HEK293T (cell line): Measurements from ENCODE around the gene PAK6.
A peak's percentile ranks its signal among the peaks of the same experiment; 100 is the strongest.

Source experiments
- CTCF ChIA-PET: fragments of 350-600 bp; formaldehyde crosslinking; extraction: SDS; loops from one replicate; lab custom pipeline; 2021; ENCODE audit warnings: antibody characterized with exemption, inconsistent platforms; lab: Yijun Ruan, JAX
- POLR2A ChIA-PET: fragments of 350-600 bp; formaldehyde crosslinking; extraction: SDS; loops from one replicate; lab custom pipeline; 2020; ENCODE audit warnings: antibody characterized with exemption, inconsistent platforms; lab: Yijun Ruan, JAX
- DNase-seq: peaks from one replicate; pipeline ENCODE4 v3.0.0; 2012; ENCODE audit warnings: mixed read lengths; ENCODE audit errors: extremely low spot score
- ARNT ChIP-seq: fragments of 450-650 bp; IDR thresholded peaks from 2 replicates; pipeline ENCODE4 v1.6.1; 2017; ENCODE audit warnings: mild to moderate bottlenecking
- BHLHE40 ChIP-seq: fragments of 450-650 bp; IDR thresholded peaks from 2 replicates; pipeline ENCODE4 v1.6.1; 2016; ENCODE audit warnings: mild to moderate bottlenecking, moderate library complexity, borderline replicate concordance
- CTBP1 ChIP-seq: fragments of 450-650 bp; IDR thresholded peaks from 2 replicates; pipeline ENCODE4 v1.6.1; 2016; ENCODE audit warnings: borderline replicate concordance
- ELF4 ChIP-seq: fragments of 450-650 bp; IDR thresholded peaks from 2 replicates; pipeline ENCODE4 v1.6.1; 2017; ENCODE audit warnings: antibody characterized with exemption
- FOXA1 ChIP-seq: fragments of 450-650 bp; IDR thresholded peaks from 2 replicates; pipeline ENCODE4 v1.6.1; 2016; ENCODE audit warnings: mild to moderate bottlenecking
- FOXK2 ChIP-seq: fragments of 450-650 bp; IDR thresholded peaks from 2 replicates; pipeline ENCODE4 v1.6.1; 2016; ENCODE audit warnings: mild to moderate bottlenecking
- FOXM1 ChIP-seq: fragments of 450-650 bp; IDR thresholded peaks from 2 replicates; pipeline ENCODE4 v1.6.1; 2017; ENCODE audit warnings: mild to moderate bottlenecking, borderline replicate concordance
- HDGF ChIP-seq: fragments of 450-650 bp; IDR thresholded peaks from 2 replicates; pipeline ENCODE4 v1.6.1; 2017; ENCODE audit warnings: antibody characterized with exemption, borderline replicate concordance
- L3MBTL2 ChIP-seq: fragments of 450-650 bp; conservative IDR thresholded peaks from 2 replicates; pipeline ENCODE4 v1.6.1; 2016; ENCODE audit warnings: mild to moderate bottlenecking
- LEF1 ChIP-seq: fragments of 450-650 bp; IDR thresholded peaks from 2 replicates; pipeline ENCODE4 v1.6.1; 2017; ENCODE audit warnings: mild to moderate bottlenecking, borderline replicate concordance
- NFRKB ChIP-seq: fragments of 450-650 bp; IDR thresholded peaks from 2 replicates; pipeline ENCODE4 v1.6.1; 2016; ENCODE audit warnings: mild to moderate bottlenecking, moderate library complexity
- PKNOX1 ChIP-seq: fragments of 450-650 bp; IDR thresholded peaks from 2 replicates; pipeline ENCODE4 v1.6.1; 2016
- SP1 ChIP-seq: fragments of 450-650 bp; IDR thresholded peaks from 2 replicates; pipeline ENCODE4 v1.6.1; 2017
- SUZ12 ChIP-seq: fragments of 450-650 bp; IDR thresholded peaks from 2 replicates; pipeline ENCODE4 v1.6.1; 2016; ENCODE audit warnings: mild to moderate bottlenecking
- TARDBP ChIP-seq: fragments of 450-650 bp; IDR thresholded peaks from 2 replicates; pipeline ENCODE4 v1.6.1; 2016
- ZNF384 ChIP-seq: fragments of 450-650 bp; IDR thresholded peaks from 2 replicates; pipeline ENCODE4 v1.6.1; 2016

PAK6 gene

GRCh38 chr15:40289140-40289775, 50.4 kb downstream of the PAK6 start:
- POLR2A ChIA-PET, result interaction anchor here (1.1 kb wide), 1 partner anchor 9 kb away, joined by 3 read pairs; no protein-coding TSS in a partner anchor
- TF ChIP-seq FOXK2 (no peak), LEF1 (no peak), ELF4 (no peak), NFRKB (no peak), FOXA1 (no peak), BHLHE40 (no peak), ARNT (no peak), TARDBP (no peak), SUZ12 (no peak), ZNF384 (no peak), CTBP1 (no peak), HDGF (no peak)
- CTCF ChIA-PET, result interaction anchor here (0.8 to 2.2 kb wide), 4 partner anchors 9 to 21 kb away, joined by 4 to 8 read pairs (median 6); no protein-coding TSS in a partner anchor
- no peak for DNase-seq

- DNase-seq, result no peak
- no peak for TF ChIP-seq ELF4
- TF ChIP-seq FOXM1, result no peak
- no peak for TF ChIP-seq TARDBP
- no peak for TF ChIP-seq FOXK2
- TF ChIP-seq NFRKB, result no peak
- TF ChIP-seq ZNF384, result no peak
- TF ChIP-seq FOXA1, result no peak
- TF ChIP-seq ARNT, result no peak
- no peak for TF ChIP-seq SUZ12
- TF ChIP-seq LEF1, result no peak
- TF ChIP-seq SP1, result no peak
- TF ChIP-seq HDGF, result no peak
- TF ChIP-seq CTBP1, result no peak
- TF ChIP-seq PKNOX1, result no peak
- no peak for TF ChIP-seq BHLHE40
- TF ChIP-seq L3MBTL2, result no peak
- POLR2A ChIA-PET, result no interaction called here
- CTCF ChIA-PET, result interaction anchor here (0.7 to 2.2 kb wide), 4 partner anchors 10 to 130 kb away, joined by 3 to 12 read pairs (median 6); no protein-coding TSS in a partner anchor
These were observed 51.7 kb downstream of the PAK6 start for GRCh38 chr15:40290545-40290917.

GRCh38 chr15:40290918-40291574, 52.2 kb downstream of the PAK6 start:
- ChIA-PET CTCF (interaction anchor here (1.4 to 2.1 kb wide), 3 partner anchors 12 to 19 kb away, joined by 5 to 12 read pairs (median 7); no protein-coding TSS in a partner anchor), POLR2A (no interaction called here)
- TF ChIP-seq SUZ12 (no peak), L3MBTL2 (peak; percentile 72)
- peak; percentile 40 for DNase-seq

GRCh38 chr15:40292246-40292645, 53.4 kb downstream of the PAK6 start:
- CTCF ChIA-PET, result interaction anchor here (1.1 to 2.1 kb wide), 3 partner anchors 9 to 18 kb away, joined by 3 to 12 read pairs (median 5); no protein-coding TSS in a partner anchor
- no peak for DNase-seq
- TF ChIP-seq SP1 (no peak), PKNOX1 (no peak), HDGF (no peak), FOXK2 (no peak), BHLHE40 (no peak)
- POLR2A ChIA-PET, result no interaction called here

- TF ChIP-seq BHLHE40, result no peak
- TF ChIP-seq SP1, result no peak
- TF ChIP-seq ARNT, result no peak
- TF ChIP-seq CTBP1, result no peak
- POLR2A ChIA-PET, result no interaction called here
These were observed 54.1 kb downstream of the PAK6 start for GRCh38 chr15:40293006-40293405.

GRCh38 chr15:40293905-40294895, 55.3 kb downstream of the PAK6 start:
- no peak for DNase-seq
- CTCF ChIA-PET, result interaction anchor here (0.6 kb wide), 1 partner anchor 19 kb away, joined by 4 read pairs; no protein-coding TSS in a partner anchor
- no peak for TF ChIP-seq FOXK2
- no peak for TF ChIP-seq SP1
- TF ChIP-seq ELF4, result no peak
- no peak for TF ChIP-seq PKNOX1
- TF ChIP-seq CTBP1, result no peak
- no peak for TF ChIP-seq FOXM1
- no peak for TF ChIP-seq SUZ12
- TF ChIP-seq FOXA1, result no peak
- TF ChIP-seq NFRKB, result no peak
- no peak for TF ChIP-seq L3MBTL2
- TF ChIP-seq LEF1, result no peak
- TF ChIP-seq BHLHE40, result no peak
- POLR2A ChIA-PET, result no interaction called here

More at GRCh38 chr15:40293006-40293405, 54.1 kb downstream of the PAK6 start:
- no peak for DNase-seq
- CTCF ChIA-PET, result interaction anchor here (0.6 to 1.1 kb wide), 2 partner anchors 8 to 18 kb away, joined by 3 to 4 read pairs; no protein-coding TSS in a partner anchor
